NT2/D1 (cell line): ENCODE measurements around the gene STK24.

Experiments
- DNase-seq: peaks from one replicate; pipeline ENCODE4 v3.0.0-alpha.2; 2011; ENCODE audit warnings: low read depth, low spot score
- H3K27me3 ChIP-seq: 2 replicates; pipeline ENCODE4 v1.6.0; 2011; ENCODE audit warnings: mild to moderate bottlenecking; ENCODE audit not compliant: insufficient read length, insufficient read depth
- H3K36me3 ChIP-seq: 2 replicates; pipeline ENCODE4 v1.6.1; 2011; ENCODE audit warnings: mild to moderate bottlenecking, low read length, mixed read lengths; ENCODE audit not compliant: insufficient read depth, insufficient read length
- H3K4me1 ChIP-seq: 2 replicates; pipeline ENCODE4 v1.5.1; 2011; ENCODE audit not compliant: insufficient read depth, insufficient read length
- H3K4me3 ChIP-seq: 2 replicates; pipeline ENCODE4 v1.5.1; 2011; ENCODE audit warnings: low read depth; ENCODE audit not compliant: insufficient read length
- H3K9ac ChIP-seq: 2 replicates; pipeline ENCODE4 v1.6.0; 2011; ENCODE audit warnings: low read depth; ENCODE audit not compliant: insufficient read length
- H3K9me3 ChIP-seq: 2 replicates; pipeline ENCODE4 v1.5.1; 2011; ENCODE audit warnings: mild to moderate bottlenecking, low read length; ENCODE audit not compliant: insufficient read depth
- SUZ12 ChIP-seq: IDR thresholded peaks from 2 replicates; pipeline ENCODE4 v1.6.1; 2011; ENCODE audit not compliant: insufficient read length, insufficient read depth; ENCODE audit errors: extremely low read depth
- YY1 ChIP-seq: IDR thresholded peaks from 2 replicates; pipeline ENCODE4 v1.6.1; 2011; ENCODE audit not compliant: insufficient read length, insufficient read depth
- ZNF274 ChIP-seq: IDR thresholded peaks from 2 replicates; pipeline ENCODE4 v1.6.1; 2011; ENCODE audit warnings: mild to moderate bottlenecking, low read depth, low read length

Gene STK24

DNA sequence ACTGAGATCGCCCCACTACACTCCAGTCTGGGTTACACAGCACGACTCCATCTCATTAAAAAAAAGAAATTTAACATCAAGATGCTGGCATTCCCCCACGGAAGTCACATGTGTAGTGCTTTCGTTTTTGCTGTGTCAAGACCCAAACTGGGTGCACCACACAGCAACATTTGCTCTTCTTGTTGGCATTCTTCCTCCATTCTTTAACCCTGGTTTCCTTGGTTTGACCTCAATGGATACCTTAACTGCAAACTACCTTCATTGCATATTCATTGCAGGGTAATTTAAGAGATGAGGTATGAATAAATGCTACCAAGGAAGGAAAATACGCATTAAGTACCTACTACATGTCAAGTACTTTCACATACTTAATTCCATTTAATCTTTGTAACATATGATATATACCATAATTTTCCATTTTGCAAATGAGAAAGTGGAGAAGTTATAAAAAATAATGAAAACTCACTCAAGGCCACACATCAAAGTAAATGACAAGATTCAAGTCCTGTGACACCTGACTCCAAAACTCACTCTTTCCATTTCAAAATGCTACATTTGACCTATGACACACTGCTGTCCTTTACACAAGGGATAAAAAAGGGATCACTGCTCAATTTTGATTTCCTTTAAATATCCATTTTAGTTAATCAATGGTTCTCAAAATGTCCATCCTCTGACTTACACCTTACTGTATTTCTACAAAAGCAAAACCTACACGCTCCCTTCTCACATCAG is 59.2 kb downstream of the STK24 start:
- Histone ChIP-seq H3K9ac (no peak overlapping the region), H3K36me3 (peaks cover 32% of the 10 kb centered on the region), H3K4me3 (no peak overlapping the region), H3K27me3 (no peaks in the 10 kb centered on the region), H3K4me1 (peaks cover 10% of the 10 kb centered on the region), H3K9me3 (no peaks in the 10 kb centered on the region)
- no peak for DNase-seq
- no peak for TF ChIP-seq SUZ12
- no peak for TF ChIP-seq YY1
- no peak for TF ChIP-seq ZNF274

DNA sequence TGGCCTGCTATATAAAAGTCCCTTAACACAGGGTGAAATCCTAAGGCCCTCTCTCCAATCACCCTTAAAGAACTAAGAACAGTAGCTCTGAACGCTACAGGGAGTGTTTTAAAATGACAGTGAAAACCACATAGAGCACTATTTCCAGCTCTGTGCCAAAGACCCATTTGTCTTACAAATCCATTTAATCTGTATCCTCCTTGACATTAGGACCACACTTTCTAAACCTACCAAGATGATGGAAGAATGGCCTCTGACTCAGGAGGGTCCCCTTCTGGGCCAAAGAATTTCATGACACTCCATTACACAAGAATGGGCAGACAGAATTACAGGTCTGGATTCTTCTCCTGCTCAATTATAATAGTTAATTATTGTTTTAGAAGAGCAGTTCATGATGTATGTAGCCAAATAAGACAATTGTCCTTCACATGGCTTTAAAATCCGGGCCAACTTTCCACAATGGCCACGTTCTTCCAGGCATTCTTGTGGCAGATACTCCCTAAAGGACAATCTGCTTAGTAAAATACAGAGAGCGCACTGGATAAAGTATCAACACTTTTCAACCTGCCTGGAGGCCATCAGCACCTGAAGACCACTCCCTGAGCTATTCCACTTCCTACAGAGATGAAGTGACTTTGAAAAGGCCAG is 61.0 kb downstream of the STK24 start:
- Histone ChIP-seq H3K27me3 (no peaks in the 10 kb centered on the region), H3K4me1 (peaks cover 8% of the 10 kb centered on the region), H3K9me3 (no peaks in the 10 kb centered on the region), H3K4me3 (no peak overlapping the region), H3K36me3 (peaks cover 36% of the 10 kb centered on the region), H3K9ac (no peak overlapping the region)
- TF ChIP-seq ZNF274 (no peak), YY1 (no peak), SUZ12 (no peak)
- no peak for DNase-seq

DNA sequence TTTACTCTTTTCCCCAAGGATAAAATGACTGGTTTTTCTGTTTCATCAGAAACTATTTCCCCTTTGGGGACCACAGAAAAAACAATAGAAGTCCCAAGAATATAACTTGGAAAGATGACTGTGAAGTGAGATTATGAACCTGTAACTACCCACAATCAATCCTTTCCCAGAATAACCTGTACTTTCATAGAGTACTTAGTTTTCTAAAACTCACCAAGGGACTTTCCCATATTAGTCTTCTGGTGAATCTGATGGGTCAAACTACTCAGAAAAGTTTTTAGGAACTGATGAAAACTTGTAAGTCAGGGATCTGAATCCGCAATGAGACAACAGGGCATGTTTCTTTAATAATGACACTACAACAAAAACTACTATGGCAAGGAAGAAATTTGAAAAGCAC is 62.6 kb downstream of the STK24 start:
- Histone ChIP-seq H3K4me1 (peaks cover 7% of the 10 kb centered on the region), H3K9ac (no peak overlapping the region), H3K27me3 (no peaks in the 10 kb centered on the region), H3K9me3 (no peaks in the 10 kb centered on the region), H3K36me3 (peaks cover 34% of the 10 kb centered on the region), H3K4me3 (no peak overlapping the region)
- no peak for DNase-seq
- TF ChIP-seq YY1: no peak
- TF ChIP-seq SUZ12: no peak

DNA sequence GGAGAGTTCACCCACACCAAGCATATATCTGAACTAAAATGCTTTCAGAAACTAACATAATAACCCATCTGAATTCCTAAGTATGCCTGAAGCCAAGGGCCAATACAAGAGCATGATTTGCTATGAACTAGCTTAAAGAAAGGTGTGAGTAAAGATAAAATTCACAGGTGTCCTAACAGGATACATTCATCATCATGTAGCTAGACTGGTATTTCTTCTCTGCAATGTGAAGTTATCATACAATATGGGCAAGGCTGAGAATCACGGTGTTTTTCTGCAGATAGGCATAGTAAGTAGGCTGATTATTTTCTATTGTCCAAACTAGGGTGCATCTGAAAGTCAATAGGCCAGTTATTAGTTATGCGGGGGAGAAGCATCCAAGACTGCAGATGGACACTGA is 63.1 kb downstream of the STK24 start:
- peaks cover 29% of the 10 kb centered on the region for H3K36me3 ChIP-seq
- H3K4me3 ChIP-seq: no peak overlapping the region
- no peaks in the 10 kb centered on the region for H3K27me3 ChIP-seq
- H3K9ac ChIP-seq: no peak overlapping the region
- no peak for DNase-seq
- no peaks in the 10 kb centered on the region for H3K9me3 ChIP-seq
- TF ChIP-seq ZNF274 (no peak), SUZ12 (no peak), YY1 (no peak)
- peaks cover 7% of the 10 kb centered on the region for H3K4me1 ChIP-seq

DNA sequence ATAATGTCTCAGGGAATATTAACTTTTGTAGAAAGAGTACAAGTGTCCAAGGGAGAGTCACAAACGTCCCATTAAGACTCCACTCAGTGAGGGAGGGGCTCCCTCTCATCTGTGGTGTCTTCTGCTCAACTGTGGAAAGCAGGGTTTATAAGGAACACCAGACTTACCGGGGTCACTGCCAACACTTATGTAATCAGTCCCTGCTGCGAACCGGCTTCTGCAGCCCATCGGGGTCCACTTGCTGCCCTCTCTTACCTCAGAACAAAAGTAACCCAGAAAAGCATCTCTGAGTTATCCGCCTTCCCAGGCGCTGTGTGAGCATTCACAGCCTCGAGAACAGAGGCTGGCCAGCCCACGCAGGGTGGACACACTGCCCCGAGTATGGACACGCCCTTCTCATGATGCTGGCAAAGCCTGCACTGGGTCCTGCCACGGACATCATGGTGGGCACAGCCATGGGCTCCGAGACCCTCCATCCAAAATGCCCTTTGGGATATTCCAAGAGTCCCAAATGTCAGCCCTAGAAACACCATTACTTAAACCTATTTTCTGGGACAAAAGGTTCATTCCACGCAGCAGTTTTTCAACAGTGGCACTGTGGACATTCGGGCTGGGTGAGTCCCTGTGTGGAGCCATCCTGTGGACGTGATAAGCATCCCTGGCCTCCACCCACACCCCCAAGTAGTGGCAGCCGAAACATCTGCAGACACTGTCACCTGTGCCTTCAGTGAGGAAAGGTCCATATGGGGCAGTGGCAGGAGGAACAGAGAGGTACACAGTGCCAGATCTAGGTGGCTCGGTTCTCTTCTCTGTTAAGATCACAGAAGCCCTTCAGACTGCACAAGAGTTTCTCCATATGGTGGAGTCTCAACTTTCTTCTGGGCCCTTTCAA is 63.9 kb downstream of the STK24 start:
- TF ChIP-seq SUZ12: no peak
- TF ChIP-seq YY1: no peak
- no peak for TF ChIP-seq ZNF274
- Histone ChIP-seq H3K9ac (no peak overlapping the region), H3K4me1 (peaks cover 7% of the 10 kb centered on the region), H3K27me3 (no peaks in the 10 kb centered on the region), H3K4me3 (no peak overlapping the region), H3K9me3 (no peaks in the 10 kb centered on the region), H3K36me3 (peaks cover 24% of the 10 kb centered on the region)
- no peak for DNase-seq

DNA sequence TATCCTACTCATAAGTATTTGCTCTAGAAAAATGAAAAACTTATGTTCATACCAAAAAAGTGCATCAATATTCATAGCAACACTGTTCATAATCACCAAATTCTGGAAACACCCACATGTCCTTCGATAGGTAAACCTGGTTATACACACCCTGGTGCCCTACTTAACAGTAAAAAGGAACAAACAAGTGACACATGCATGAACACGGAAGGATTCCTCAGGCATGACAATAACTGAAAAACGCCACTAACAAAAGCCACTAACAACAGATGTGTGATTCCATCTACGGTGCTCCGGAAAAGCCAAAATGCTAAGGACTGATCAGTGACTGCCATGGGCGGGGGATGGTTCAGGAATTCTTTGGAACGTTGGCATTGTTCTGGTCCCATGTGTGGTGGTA is 65.5 kb downstream of the STK24 start:
- Histone ChIP-seq H3K27me3 (no peaks in the 10 kb centered on the region), H3K4me1 (peaks cover 13% of the 10 kb centered on the region), H3K36me3 (peaks cover 19% of the 10 kb centered on the region), H3K9ac (no peak overlapping the region), H3K9me3 (no peaks in the 10 kb centered on the region), H3K4me3 (no peak overlapping the region)
- DNase-seq: no peak
- no peak for TF ChIP-seq ZNF274
- no peak for TF ChIP-seq YY1
- TF ChIP-seq SUZ12: no peak

DNA sequence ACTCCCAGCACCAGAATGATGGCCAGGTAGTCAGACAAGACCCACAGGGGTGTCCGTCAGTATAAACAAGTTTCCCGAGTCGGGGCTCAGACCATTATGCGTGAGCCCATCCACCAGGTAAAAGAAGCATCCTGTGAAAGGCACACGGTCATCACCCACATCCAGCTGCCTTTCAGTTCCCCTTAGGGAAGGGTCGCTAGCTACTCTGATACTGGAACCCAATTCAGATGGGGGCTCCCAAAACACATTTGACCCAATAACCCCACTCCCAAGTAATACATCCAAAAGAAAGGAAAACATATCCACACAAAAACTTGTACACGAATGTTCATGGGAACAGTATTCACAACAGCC is 66.8 kb downstream of the STK24 start:
- Histone ChIP-seq H3K36me3 (peaks cover 14% of the 10 kb centered on the region), H3K9me3 (no peaks in the 10 kb centered on the region), H3K4me3 (no peak overlapping the region), H3K4me1 (peaks cover 13% of the 10 kb centered on the region), H3K27me3 (no peaks in the 10 kb centered on the region), H3K9ac (no peak overlapping the region)
- no peak for DNase-seq
- TF ChIP-seq SUZ12: no peak
- TF ChIP-seq ZNF274: no peak
- TF ChIP-seq YY1: no peak
